Astrocyte of the cerebellum (primary cell): ENCODE data around the gene DDX56.

Experiments used
- DNase-seq: peaks from one replicate; pipeline ENCODE4 v3.0.0-alpha.2; 2011; ENCODE audit warnings: low read depth
- H3K4me3 ChIP-seq: 2 replicates; pipeline ENCODE4 v1.5.1; 2011; ENCODE audit warnings: mild to moderate bottlenecking, low read depth, low read length, moderate library complexity
- in situ Hi-C: cut with HindIII; loops from 2 replicates; pipeline ENCODE4 v1.10.0; 2017; ENCODE audit warnings: low sequenced_read_pairs
- TF ChIP-seq, protein P1 (sequence below): IDR thresholded peaks from 2 replicates; pipeline ENCODE4 v1.5.1; 2012; ENCODE audit warnings: low read length, low read depth, moderate library complexity, mild to moderate bottlenecking; ENCODE audit errors: missing control alignments

Gene DDX56

DNA sequence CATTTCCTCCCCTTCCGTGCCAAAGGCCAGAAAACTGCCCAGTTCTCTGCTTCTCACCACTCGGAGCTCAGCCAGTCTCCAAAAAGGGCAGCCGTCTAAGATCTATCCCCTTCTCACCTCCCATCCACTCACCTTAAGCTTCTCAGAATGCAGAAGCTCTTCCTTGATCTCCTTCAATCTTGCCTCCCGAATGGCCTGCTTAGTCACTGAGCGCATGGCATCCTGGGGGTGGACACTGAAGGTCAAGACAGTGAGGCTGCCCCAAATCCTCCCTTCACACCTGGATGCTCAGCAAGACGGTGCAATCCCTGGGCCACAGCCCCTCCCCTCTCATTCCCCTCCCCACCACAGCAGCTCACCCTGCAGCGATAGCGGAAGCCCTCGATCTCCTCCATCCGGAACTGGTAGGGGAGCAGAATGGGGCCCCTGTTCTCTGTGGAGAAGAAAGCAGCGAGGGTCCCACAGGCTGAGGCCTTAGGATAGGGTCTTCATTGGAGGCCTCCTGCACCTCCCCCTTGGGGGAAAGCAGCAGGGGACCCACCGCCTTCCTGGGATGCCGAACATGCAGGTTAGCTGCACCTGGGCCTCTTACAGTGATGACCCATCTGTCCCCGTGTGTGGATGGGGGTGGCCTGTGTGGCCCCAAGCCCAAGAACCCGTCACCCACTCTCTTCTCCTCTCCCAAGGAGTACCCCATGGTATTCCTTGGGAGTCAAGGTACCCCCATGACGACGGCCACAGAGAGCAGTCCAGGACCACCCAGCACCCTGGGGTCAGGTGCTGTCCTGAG, 4.7 kb downstream of the DDX56 start:
- in situ Hi-C loops, result loop anchor here (25.0 kb wide), 1 partner anchor 332 kb away; no protein-coding TSS in a partner anchor
- no peak overlapping the region for H3K4me3 ChIP-seq
- no peak for DNase-seq
- TF ChIP-seq, protein P1, sequence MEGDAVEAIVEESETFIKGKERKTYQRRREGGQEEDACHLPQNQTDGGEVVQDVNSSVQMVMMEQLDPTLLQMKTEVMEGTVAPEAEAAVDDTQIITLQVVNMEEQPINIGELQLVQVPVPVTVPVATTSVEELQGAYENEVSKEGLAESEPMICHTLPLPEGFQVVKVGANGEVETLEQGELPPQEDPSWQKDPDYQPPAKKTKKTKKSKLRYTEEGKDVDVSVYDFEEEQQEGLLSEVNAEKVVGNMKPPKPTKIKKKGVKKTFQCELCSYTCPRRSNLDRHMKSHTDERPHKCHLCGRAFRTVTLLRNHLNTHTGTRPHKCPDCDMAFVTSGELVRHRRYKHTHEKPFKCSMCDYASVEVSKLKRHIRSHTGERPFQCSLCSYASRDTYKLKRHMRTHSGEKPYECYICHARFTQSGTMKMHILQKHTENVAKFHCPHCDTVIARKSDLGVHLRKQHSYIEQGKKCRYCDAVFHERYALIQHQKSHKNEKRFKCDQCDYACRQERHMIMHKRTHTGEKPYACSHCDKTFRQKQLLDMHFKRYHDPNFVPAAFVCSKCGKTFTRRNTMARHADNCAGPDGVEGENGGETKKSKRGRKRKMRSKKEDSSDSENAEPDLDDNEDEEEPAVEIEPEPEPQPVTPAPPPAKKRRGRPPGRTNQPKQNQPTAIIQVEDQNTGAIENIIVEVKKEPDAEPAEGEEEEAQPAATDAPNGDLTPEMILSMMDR, result no peak

DNA sequence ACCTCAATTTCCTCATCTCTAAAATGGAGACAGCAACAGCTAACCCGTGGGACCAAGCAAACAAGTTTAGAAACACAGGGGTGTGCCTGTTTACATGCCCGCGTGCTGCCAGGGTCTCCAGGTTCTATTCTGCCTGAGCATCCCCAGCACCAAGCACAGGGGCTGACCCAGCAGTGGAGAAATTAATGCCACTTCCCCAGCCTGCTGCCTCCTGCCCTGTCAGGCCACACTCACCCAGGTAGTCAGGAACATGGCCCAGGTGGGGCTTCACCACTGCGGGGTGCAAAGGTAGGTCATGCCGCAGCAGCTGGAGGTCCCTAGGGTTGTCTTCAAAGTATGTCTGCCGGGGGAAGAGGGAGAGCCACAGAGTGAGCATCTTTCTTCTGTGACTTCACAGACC, 5.8 kb downstream of the DDX56 start:
- DNase-seq, result no peak
- TF ChIP-seq, protein P1, result no peak
- in situ Hi-C loops, result loop anchor here (25.0 kb wide), 1 partner anchor 331 kb away; no protein-coding TSS in a partner anchor
- no peak overlapping the region for H3K4me3 ChIP-seq

DNA sequence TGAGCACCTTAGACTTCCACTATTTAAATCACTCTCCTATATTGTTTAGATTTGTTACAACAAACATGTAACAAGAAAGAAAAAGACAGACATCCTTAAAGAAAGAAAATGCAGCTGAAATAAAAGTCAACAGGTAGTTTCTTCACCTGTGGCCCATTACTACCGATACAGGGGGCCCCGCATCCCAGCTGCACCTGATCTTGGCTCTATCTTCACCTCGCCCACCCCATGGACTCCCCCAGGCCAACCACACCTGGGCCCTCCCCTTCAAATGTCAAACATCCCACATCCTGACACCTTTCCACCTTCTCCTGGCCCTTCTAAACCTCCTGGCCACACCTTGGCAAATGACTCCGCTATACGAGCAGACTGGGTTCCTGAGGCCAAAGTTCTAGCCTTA, 7.0 kb downstream of the DDX56 start:
- no peak overlapping the region for H3K4me3 ChIP-seq
- TF ChIP-seq, protein P1, result no peak
- in situ Hi-C loops, result loop anchor here (25.0 kb wide), 1 partner anchor 329 kb away; no protein-coding TSS in a partner anchor
- no peak for DNase-seq

DNA sequence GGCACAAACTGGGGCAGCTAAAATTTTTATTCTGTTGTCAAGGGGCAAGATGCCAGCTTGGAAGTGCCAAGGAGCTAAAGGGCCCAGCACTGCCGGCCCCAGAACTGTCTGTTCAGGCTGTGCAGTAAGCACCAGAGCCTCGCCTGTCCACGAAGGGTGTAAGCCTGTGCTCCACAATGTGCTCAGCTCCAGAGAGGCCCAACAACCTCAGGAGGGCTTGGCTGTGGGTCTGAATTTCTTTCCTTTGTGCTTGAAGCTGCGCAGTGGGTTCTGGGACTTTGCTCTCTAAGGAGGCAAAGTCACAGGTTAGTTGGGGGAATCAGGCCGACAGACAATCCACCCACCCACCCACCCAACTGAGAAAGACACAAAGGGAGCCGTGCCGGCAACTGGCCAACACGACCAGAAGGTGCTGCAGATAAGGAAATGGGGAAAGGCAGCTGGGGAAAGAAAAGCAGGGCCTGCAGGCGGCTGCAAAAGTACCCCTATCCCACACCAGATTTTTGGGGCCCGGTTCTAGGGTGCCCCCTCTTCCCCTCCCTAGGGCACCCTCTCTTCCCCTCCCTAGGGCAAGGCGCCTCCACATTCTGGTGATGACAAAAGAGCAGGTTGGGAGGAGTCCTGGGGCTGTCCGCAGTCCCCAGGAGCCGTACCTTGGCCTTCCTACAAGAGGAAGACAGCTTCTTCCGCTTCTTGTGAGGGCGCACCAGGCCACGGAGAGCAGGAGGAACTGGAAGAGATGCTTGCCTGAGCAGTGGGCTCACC, 7.7 kb downstream of the DDX56 start:
- DNase-seq, result no peak
- H3K4me3 ChIP-seq, result no peak overlapping the region
- TF ChIP-seq, protein P1, result no peak
- in situ Hi-C loops, result loop anchor here (25.0 kb wide), 1 partner anchor 329 kb away; no protein-coding TSS in a partner anchor

DNA sequence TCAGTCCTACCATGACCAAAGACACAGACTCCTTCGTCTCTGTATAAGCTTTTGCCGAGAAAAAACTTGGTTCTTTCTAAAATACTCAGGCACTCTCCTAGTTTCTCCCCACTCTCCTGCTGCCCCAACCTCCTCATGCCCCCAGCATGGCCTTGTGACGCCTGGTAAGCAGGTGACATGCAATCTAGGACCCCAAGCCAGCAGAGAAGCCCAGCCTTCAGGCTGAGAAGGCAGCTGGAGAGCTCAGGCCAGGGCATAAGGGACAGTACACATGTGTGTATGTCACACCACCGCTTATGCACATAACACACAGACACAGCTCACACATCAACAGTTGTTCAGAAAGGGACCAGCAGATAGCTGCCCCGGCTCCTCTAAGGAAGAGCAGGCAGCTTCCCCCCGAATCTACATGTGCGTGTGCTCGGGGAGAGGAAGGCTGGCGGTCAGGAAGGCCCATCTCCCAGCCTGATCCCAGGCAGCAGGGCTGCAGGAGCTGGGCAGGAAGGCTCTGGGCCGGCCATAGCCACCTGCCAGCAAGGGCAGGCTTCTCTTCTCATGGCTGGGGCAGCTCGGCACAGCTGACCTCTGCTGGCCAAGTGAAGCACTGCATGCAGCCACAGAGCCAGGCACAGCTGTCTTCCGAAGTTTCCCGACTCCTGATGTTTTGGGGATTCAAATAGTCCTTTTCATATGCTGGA, 8.5 kb downstream of the DDX56 start:
- DNase-seq, result peak; percentile 13
- in situ Hi-C loops, result loop anchor here (25.0 kb wide), 1 partner anchor 328 kb away; no protein-coding TSS in a partner anchor
- TF ChIP-seq, protein P1, result peak; percentile 98
- H3K4me3 ChIP-seq, result no peak overlapping the region

DNA sequence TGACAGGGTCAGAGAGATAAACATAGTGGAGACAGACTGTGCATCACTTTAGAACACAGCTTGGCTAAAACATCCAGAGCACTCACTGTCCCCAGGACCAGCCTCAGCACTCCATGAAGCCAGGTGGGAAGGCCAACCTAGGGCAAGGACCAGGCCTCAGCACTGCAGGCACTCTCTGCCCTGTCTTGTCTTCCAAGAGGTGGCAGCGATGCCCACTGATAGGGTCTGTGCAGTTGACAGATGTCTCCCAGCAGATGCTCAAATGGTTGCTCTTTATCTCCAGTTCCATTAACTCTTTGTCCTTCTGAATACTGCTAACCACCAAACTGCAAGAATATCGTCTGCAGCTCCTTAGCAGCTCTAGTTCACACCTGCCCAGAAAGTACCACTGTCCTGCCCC, 9.1 kb downstream of the DDX56 start:
- TF ChIP-seq, protein P1, result no peak
- H3K4me3 ChIP-seq, result no peak overlapping the region
- DNase-seq, result no peak
- in situ Hi-C loops, result loop anchor here (25.0 kb wide), 1 partner anchor 327 kb away; no protein-coding TSS in a partner anchor
